ENCODE measurements around the gene SERPINA5. TPM values are rescaled to one million over a fixed set of nuclear protein-coding genes. Genes with fewer than 3 reads are reported as not detected.

Gene SERPINA5
- polyA plus RNA-seq, 1 of the 3 experiments (the other 2 are of a cell fraction): 0.08 TPM

GRCh38 chr14:94640721-94641631 is 59.8 kb downstream of the SERPINA5 start:
- no peak for DNase-seq
- ChIA-PET POLR2A (no interaction called here), CTCF (no interaction called here)
- Histone ChIP-seq H3K27ac (ENCODE audit: low read depth in 2 of 2, low read length in 1 of 2) (no peak overlapping the region), H3K4me1 (ENCODE audit: control insufficient read depth in 1 of 2, insufficient read depth in 2 of 2, low read depth in 1 of 2, low read length in 1 of 2) (no peaks in the 10 kb centered on the region), H3K36me3 (replicated peaks in 1 of 2; ENCODE audit: control insufficient read depth in 1 of 2, insufficient read depth in 2 of 2, low read length in 1 of 2) (no peaks in the 10 kb centered on the region), H3K9me2 (no peaks in the 10 kb centered on the region), H4K20me1 (ENCODE audit: insufficient read depth) (no peaks in the 10 kb centered on the region), H3K27me3 (ENCODE audit: insufficient read depth) (no peaks in the 10 kb centered on the region; the same call in 1 of the 2 replicates), H3K4me2 (no peak overlapping the region), H3K4me3 (ENCODE audit: low read depth in 2 of 2, low read length in 1 of 2) (no peak overlapping the region), H3K9me3 (no peaks in the 10 kb centered on the region), H3K79me2 (ENCODE audit: insufficient read depth) (no peaks in the 10 kb centered on the region), H3K9ac (no peak overlapping the region), H2AFZ (ENCODE audit: low read depth) (no peak overlapping the region), H3F3A (replicated peaks; ENCODE audit: insufficient read depth) (no peaks in the 10 kb centered on the region)
- 75% methylated on average over 7 of the region's 10 CpGs for WGBS (ENCODE audit: low lambda C conversion rate)
- TF ChIP-seq TEAD4 (IDR thresholded peaks at IDR 0.05; ENCODE audit: borderline replicate concordance, insufficient read depth): no peak
- no peak for TF ChIP-seq MAX (IDR thresholded peaks at IDR 0.05; ENCODE audit: low read depth)
- TF ChIP-seq REST (IDR thresholded peaks at IDR 0.05; ENCODE audit: low read depth, low read length): no peak
- no peak for TF ChIP-seq FOXM1 (IDR thresholded peaks at IDR 0.05; ENCODE audit: low read depth)
- no peak for TF ChIP-seq NRF1 (IDR thresholded peaks at IDR 0.05; ENCODE audit: low read depth, low read length)
- TF ChIP-seq EZH2phosphoT487 (IDR thresholded peaks at IDR 0.05; ENCODE audit: borderline replicate concordance, low read depth): no peak
- TF ChIP-seq RXRA (IDR thresholded peaks at IDR 0.05; ENCODE audit: borderline replicate concordance, low read depth): no peak
- TF ChIP-seq RFX5 (IDR thresholded peaks at IDR 0.05; ENCODE audit: low read length): no peak
- no peak for TF ChIP-seq POLR2AphosphoS5 (IDR thresholded peaks at IDR 0.05; ENCODE audit: low read depth, low read length)
- TF ChIP-seq RAD21 (IDR thresholded peaks at IDR 0.05; ENCODE audit: low read length): no peak
- TF ChIP-seq MEF2A (IDR thresholded peaks at IDR 0.05; ENCODE audit: borderline replicate concordance, low read depth): no peak
- no peak for TF ChIP-seq CHD2 (IDR thresholded peaks at IDR 0.05; ENCODE audit: low read length, partially characterized antibody)
- TF ChIP-seq GATA2 (CRISPR knock-in tag; IDR thresholded peaks at IDR 0.05): no peak

DNA sequence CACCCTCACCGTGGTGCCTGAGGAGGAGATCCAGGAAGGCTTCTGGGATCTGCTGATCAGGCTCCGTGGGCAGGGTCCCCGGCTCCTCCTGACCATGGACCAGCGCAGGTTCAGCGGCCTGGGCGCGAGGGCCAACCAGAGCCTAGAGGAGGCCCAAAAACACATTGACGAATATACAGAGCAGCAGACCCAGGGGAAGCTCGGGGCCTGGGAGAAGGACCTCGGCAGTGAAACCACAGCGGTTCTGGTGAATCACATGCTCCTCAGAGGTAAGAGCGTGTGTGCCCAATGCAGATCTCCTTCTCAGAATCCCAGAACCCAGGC is 60.4 kb downstream of the SERPINA5 start:
- no peak overlapping the region for H3K4me2 ChIP-seq
- H2AFZ ChIP-seq (ENCODE audit: low read depth): no peak overlapping the region
- no peak overlapping the region for H3K27ac ChIP-seq (ENCODE audit: low read depth in 2 of 2, low read length in 1 of 2)
- H3K9me2 ChIP-seq: no peaks in the 10 kb centered on the region
- H3K79me2 ChIP-seq (ENCODE audit: insufficient read depth): no peaks in the 10 kb centered on the region
- ChIA-PET POLR2A (no interaction called here), CTCF (no interaction called here)
- DNase-seq: no peak
- H4K20me1 ChIP-seq (ENCODE audit: insufficient read depth): no peaks in the 10 kb centered on the region
- H3K27me3 ChIP-seq (ENCODE audit: insufficient read depth): no peaks in the 10 kb centered on the region; the same call in 1 of the 2 replicates
- no peaks in the 10 kb centered on the region for H3F3A ChIP-seq (replicated peaks; ENCODE audit: insufficient read depth)
- no peak overlapping the region for H3K9ac ChIP-seq
- H3K36me3 ChIP-seq (replicated peaks in 1 of 2; ENCODE audit: control insufficient read depth in 1 of 2, insufficient read depth in 2 of 2, low read length in 1 of 2): no peaks in the 10 kb centered on the region
- H3K4me3 ChIP-seq (ENCODE audit: low read depth in 2 of 2, low read length in 1 of 2): no peak overlapping the region
- H3K9me3 ChIP-seq: no peaks in the 10 kb centered on the region
- H3K4me1 ChIP-seq (ENCODE audit: control insufficient read depth in 1 of 2, insufficient read depth in 2 of 2, low read depth in 1 of 2, low read length in 1 of 2): no peaks in the 10 kb centered on the region
- WGBS (ENCODE audit: low lambda C conversion rate): 82% methylated on average over 7 of the region's 12 CpGs
- no peak for TF ChIP-seq NFIC (IDR thresholded peaks at IDR 0.05; ENCODE audit: borderline replicate concordance)
- TF ChIP-seq, protein P1, sequence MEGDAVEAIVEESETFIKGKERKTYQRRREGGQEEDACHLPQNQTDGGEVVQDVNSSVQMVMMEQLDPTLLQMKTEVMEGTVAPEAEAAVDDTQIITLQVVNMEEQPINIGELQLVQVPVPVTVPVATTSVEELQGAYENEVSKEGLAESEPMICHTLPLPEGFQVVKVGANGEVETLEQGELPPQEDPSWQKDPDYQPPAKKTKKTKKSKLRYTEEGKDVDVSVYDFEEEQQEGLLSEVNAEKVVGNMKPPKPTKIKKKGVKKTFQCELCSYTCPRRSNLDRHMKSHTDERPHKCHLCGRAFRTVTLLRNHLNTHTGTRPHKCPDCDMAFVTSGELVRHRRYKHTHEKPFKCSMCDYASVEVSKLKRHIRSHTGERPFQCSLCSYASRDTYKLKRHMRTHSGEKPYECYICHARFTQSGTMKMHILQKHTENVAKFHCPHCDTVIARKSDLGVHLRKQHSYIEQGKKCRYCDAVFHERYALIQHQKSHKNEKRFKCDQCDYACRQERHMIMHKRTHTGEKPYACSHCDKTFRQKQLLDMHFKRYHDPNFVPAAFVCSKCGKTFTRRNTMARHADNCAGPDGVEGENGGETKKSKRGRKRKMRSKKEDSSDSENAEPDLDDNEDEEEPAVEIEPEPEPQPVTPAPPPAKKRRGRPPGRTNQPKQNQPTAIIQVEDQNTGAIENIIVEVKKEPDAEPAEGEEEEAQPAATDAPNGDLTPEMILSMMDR (IDR thresholded peaks at IDR 0.05): no peak
- no peak for TF ChIP-seq FOSL2 (IDR thresholded peaks at IDR 0.05; ENCODE audit: borderline replicate concordance, low read depth)
- TF ChIP-seq RAD21 (IDR thresholded peaks at IDR 0.05; ENCODE audit: low read length): no peak
- TF ChIP-seq YY1 (IDR thresholded peaks at IDR 0.05; ENCODE audit: low read depth): no peak
- TF ChIP-seq RXRA (IDR thresholded peaks at IDR 0.05; ENCODE audit: borderline replicate concordance, low read depth): no peak
- TF ChIP-seq REST (IDR thresholded peaks at IDR 0.05; ENCODE audit: low read depth, low read length): no peak
- no peak for TF ChIP-seq FOXJ3 (CRISPR knock-in tag; IDR thresholded peaks at IDR 0.05)

Measured in SK-N-SH (cell line).